Stomach (tissue), 4 donors: ENCODE data around the gene MRPL42.

Source experiments
- CTCF ChIP-seq, 7 experiments: fragments of 450-650 bp in 4 of 7; fragments of 200-600 bp in 3 of 7; sonication (generic) in 3 of 7; IDR thresholded peaks; one replicate each; pipeline ENCODE4 v1.5.1; 2016 to 2019; ENCODE audit warnings: antibody characterized with exemption in 7 of 7, control low read depth in 2 of 7, mild to moderate bottlenecking in 1 of 7
- EP300 ChIP-seq: sonication (generic); formaldehyde crosslinking; IDR thresholded peaks from one replicate; pipeline ENCODE4 v1.6.1; 2017; ENCODE audit warnings: antibody characterized with exemption

GRCh38 chr12:93448796-93449195, 18.5 kb upstream of the MRPL42 start:
- no peak for TF ChIP-seq CTCF (IDR thresholded peaks at IDR 0.05)
- TF ChIP-seq EP300: no peak
